CMK (cell line): ENCODE measurements around the gene CAMSAP2.
A peak's percentile ranks its signal among the peaks of the same experiment; 100 is the strongest.

Source experiments
- DNase-seq: peaks from one replicate; pipeline ENCODE4 v3.0.0-alpha.2; 2010; ENCODE audit warnings: low read depth

The CAMSAP2 gene

GRCh38 chr1:200738327-200738948 lies at the start of gene CAMSAP2:
Gene CAMSAP2 (plus strand): TSS chr1:200738893. CDS start chr1:200739828, 935 bp downstream.
- peak; percentile 46 for DNase-seq

- DNase-seq = no peak
Observed at GRCh38 chr1:200692316-200692715, 46.4 kb upstream of the CAMSAP2 start.

- DNase-seq = no peak
Observed at GRCh38 chr1:200693327-200693726, 45.4 kb upstream of the CAMSAP2 start.

GRCh38 chr1:200694738-200695137 lies 44.0 kb upstream of the CAMSAP2 start:
- DNase-seq = no peak

GRCh38 chr1:200699871-200700270 lies 38.8 kb upstream of the CAMSAP2 start:
- no peak for DNase-seq

GRCh38 chr1:200704986-200705500 lies 33.6 kb upstream of the CAMSAP2 start:
- DNase-seq = peak; percentile 54

GRCh38 chr1:200706111-200706814 lies 32.4 kb upstream of the CAMSAP2 start:
- no peak for DNase-seq

GRCh38 chr1:200707116-200707515 lies 31.6 kb upstream of the CAMSAP2 start:
- no peak for DNase-seq

- DNase-seq = no peak
Observed at GRCh38 chr1:200708161-200708560, 30.5 kb upstream of the CAMSAP2 start.

GRCh38 chr1:200708769-200709168 lies 29.9 kb upstream of the CAMSAP2 start:
- no peak for DNase-seq

GRCh38 chr1:200710166-200710565 lies 28.5 kb upstream of the CAMSAP2 start:
- DNase-seq = no peak

GRCh38 chr1:200714504-200715187 lies 24.0 kb upstream of the CAMSAP2 start:
- no peak for DNase-seq

GRCh38 chr1:200720199-200720598 lies 18.5 kb upstream of the CAMSAP2 start:
- DNase-seq = no peak

- no peak for DNase-seq
Observed at GRCh38 chr1:200724064-200724463, 14.6 kb upstream of the CAMSAP2 start.

GRCh38 chr1:200727257-200727656 lies 11.4 kb upstream of the CAMSAP2 start:
- no peak for DNase-seq

GRCh38 chr1:200729863-200730262 lies 8.8 kb upstream of the CAMSAP2 start:
- DNase-seq = no peak

GRCh38 chr1:200731654-200732332 lies 6.9 kb upstream of the CAMSAP2 start:
- no peak for DNase-seq

- DNase-seq = no peak
Observed at GRCh38 chr1:200732438-200732837, 6.3 kb upstream of the CAMSAP2 start.

- no peak for DNase-seq
Observed at GRCh38 chr1:200733907-200734306, 4.8 kb upstream of the CAMSAP2 start.

- no peak for DNase-seq
Observed at GRCh38 chr1:200737647-200738291, 924 bp upstream of the CAMSAP2 start.

GRCh38 chr1:200738949-200739651 lies 407 bp downstream of the CAMSAP2 start:
- no peak for DNase-seq
